ENCODE results near the gene GRIK3. TPM values are rescaled to one million over a fixed set of nuclear protein-coding genes. Genes with fewer than 3 reads are reported as not detected.
A peak's percentile ranks its signal among the peaks of the same experiment; 100 is the strongest.

The GRIK3 gene
- total RNA-seq, 2 experiments from 2014 or later, result 16.3 to 55.0 TPM

DNA sequence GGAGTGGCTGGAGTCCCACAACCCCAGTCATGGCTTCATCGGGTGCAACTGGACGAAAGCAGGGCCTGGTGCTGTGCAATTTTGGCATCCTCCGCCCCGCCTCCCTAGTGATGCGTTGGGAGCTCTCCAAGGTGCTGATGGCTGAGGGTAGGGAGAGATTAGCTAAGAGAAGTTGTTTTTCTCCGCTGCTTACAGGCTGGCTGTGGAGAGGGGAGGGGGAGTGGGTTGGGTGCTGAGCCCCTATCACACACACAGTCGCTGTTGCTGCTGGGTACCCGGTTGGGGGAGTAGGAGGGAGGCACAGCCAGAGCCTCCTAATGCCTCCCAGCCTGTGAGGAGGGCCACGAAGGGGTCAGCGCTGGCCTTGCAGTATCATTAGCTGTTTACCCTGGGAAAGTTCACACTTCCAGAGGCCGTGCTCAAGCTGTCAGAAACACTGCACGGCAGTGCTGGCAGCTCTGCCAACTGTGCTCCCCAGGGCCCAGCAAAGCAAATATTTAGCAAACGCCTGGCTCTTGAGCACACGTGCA is 110.0 kb downstream of the GRIK3 start:
- no TSS peak for BruUV-seq (replicated peaks)
- CTCF ChIA-PET (ENCODE audit: unreplicated experiment), result interaction anchor here (0.6 to 1.2 kb wide), 2 partner anchors 18 to 255 kb away, joined by 3 read pairs; no protein-coding TSS in a partner anchor

DNA sequence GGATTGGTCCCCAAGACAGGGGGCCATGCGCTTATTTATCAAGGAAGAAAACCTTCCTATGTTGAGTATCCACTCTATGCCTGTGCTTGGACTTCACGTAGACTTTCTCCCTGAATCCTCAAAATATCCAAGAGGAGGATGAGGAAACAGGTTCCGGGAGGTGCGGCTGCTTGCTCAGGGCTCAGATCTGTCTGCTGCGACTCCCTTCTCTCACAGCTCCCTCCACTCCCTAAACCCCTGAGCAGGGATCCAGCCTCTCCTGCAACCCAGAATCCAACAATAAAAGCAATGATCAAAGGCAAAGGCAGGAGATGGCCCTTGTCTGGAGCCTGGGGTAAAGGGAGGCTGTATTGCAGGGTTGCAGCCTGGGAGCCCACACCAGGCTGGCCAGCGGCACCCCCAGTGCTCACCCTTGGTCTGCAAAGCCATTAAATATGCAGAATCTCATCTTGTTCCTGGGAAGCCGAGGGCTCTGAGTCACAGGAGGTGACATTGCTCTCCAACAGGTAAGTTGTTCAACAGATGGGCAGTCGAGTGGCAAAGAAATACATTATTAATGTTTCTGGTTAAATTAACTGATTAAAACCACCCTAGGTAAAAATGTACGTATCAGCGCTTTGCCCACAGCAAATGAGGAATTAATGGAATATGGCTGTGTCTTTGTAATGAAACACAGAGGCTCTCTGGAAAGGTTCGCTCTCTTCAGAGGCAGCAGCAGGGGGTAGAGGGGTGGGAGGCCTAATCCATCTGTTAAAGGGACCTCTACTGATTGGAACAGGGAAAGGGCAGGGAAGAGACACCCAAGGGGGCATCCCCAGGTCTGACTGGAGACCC is 111.5 kb downstream of the GRIK3 start:
- Histone ChIP-seq H3K9me3 (ENCODE audit: low read length) (peaks cover 9% of the 10 kb centered on the region; the same call in 1 of the 2 replicates), H4K20me1 (ENCODE audit: insufficient read depth, low read length) (0 out of 2 replicates have a peak, but pooled peaks cover 5% of the 10 kb centered on the region), H3K9me2 (ENCODE audit: insufficient read depth, low read length) (no peaks in the 10 kb centered on the region), H3K36me3 (ENCODE audit: insufficient read depth, low read length) (peaks cover 11% of the 10 kb centered on the region), H3K4me2 (ENCODE audit: low read length) (no peak overlapping the region), H3K79me2 (ENCODE audit: insufficient read depth, low read depth, low read length) (no peaks in the 10 kb centered on the region), H3K27ac (ENCODE audit: low read depth, low read length, poor library complexity, severe bottlenecking) (no peak overlapping the region), H3K4me3 (ENCODE audit: low read depth, low read length, poor library complexity, severe bottlenecking) (no peak overlapping the region), H2AFZ (ENCODE audit: low read length) (no peak overlapping the region), H3K4me1 (ENCODE audit: insufficient read depth, low read length, poor library complexity, severe bottlenecking) (peaks cover 16% of the 10 kb centered on the region)
- TF ChIP-seq EZH2phosphoT487 (IDR thresholded peaks at IDR 0.05; ENCODE audit: borderline replicate concordance, low read depth, low read length), result no peak
- TF ChIP-seq, protein P1, sequence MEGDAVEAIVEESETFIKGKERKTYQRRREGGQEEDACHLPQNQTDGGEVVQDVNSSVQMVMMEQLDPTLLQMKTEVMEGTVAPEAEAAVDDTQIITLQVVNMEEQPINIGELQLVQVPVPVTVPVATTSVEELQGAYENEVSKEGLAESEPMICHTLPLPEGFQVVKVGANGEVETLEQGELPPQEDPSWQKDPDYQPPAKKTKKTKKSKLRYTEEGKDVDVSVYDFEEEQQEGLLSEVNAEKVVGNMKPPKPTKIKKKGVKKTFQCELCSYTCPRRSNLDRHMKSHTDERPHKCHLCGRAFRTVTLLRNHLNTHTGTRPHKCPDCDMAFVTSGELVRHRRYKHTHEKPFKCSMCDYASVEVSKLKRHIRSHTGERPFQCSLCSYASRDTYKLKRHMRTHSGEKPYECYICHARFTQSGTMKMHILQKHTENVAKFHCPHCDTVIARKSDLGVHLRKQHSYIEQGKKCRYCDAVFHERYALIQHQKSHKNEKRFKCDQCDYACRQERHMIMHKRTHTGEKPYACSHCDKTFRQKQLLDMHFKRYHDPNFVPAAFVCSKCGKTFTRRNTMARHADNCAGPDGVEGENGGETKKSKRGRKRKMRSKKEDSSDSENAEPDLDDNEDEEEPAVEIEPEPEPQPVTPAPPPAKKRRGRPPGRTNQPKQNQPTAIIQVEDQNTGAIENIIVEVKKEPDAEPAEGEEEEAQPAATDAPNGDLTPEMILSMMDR (conservative IDR thresholded peaks at IDR 0.05; ENCODE audit: low read length), result no peak
- intact Hi-C loops (cut with micrococcal nuclease; ENCODE audit: unreplicated experiment), result no loop called here
- ChIA-PET POLR2A (interaction anchor here (0.6 kb wide), 1 partner anchor 8 kb away, joined by 3 read pairs; no protein-coding TSS in a partner anchor), CTCF (ENCODE audit: unreplicated experiment) (no interaction called here)
- no TSS peak for BruUV-seq (replicated peaks)
- no peak for DNase-seq (ENCODE audit: low spot score)

More for the DNA sequence above, 110.0 kb downstream of the GRIK3 start:
- no peak for TF ChIP-seq EZH2phosphoT487 (IDR thresholded peaks at IDR 0.05; ENCODE audit: borderline replicate concordance, low read depth, low read length)
- TF ChIP-seq, protein P1 (conservative IDR thresholded peaks at IDR 0.05; ENCODE audit: low read length), result no peak
- Histone ChIP-seq H4K20me1 (ENCODE audit: insufficient read depth, low read length) (0 out of 2 replicates have a peak, but pooled peaks cover 5% of the 10 kb centered on the region), H3K4me2 (ENCODE audit: low read length) (peak overlapping the region; percentile 15; the same call in 1 of the 2 replicates), H3K27ac (ENCODE audit: low read depth, low read length, poor library complexity, severe bottlenecking) (no peak overlapping the region), H3K9me2 (ENCODE audit: insufficient read depth, low read length) (no peaks in the 10 kb centered on the region), H3K79me2 (ENCODE audit: insufficient read depth, low read depth, low read length) (no peaks in the 10 kb centered on the region), H3K36me3 (ENCODE audit: insufficient read depth, low read length) (no peaks in the 10 kb centered on the region), H3K4me1 (ENCODE audit: insufficient read depth, low read length, poor library complexity, severe bottlenecking) (peaks cover 12% of the 10 kb centered on the region), H3K9me3 (ENCODE audit: low read length) (no peaks in the 10 kb centered on the region), H2AFZ (ENCODE audit: low read length) (no peak overlapping the region), H3K4me3 (ENCODE audit: low read depth, low read length, poor library complexity, severe bottlenecking) (no peak overlapping the region)
- POLR2A ChIA-PET, result interaction anchor here (0.7 to 1.4 kb wide), 2 partner anchors 12 to 24 kb away, joined by 3 to 4 read pairs; no protein-coding TSS in a partner anchor
- peak; percentile 76 for DNase-seq (ENCODE audit: low spot score)
- intact Hi-C loops (cut with micrococcal nuclease; ENCODE audit: unreplicated experiment), result no loop called here

Measured in OCI-LY7 (cell line).